ENCODE data around the gene AGTRAP.

The AGTRAP gene

GRCh38 chr1:11720525-11720924 lies 15.4 kb upstream of the AGTRAP start:
- H3K4me1 ChIP-seq (ENCODE audit: control insufficient read depth in 2 of 2, insufficient read depth in 2 of 2, low read length in 2 of 2) = peaks cover 0 to 5% of the 10 kb centered on the region in 2 donors

GRCh38 chr1:11721311-11721710 lies 14.6 kb upstream of the AGTRAP start:
- H3K27me3 ChIP-seq (ENCODE audit: control insufficient read depth in 2 of 2, insufficient read depth in 2 of 2, low read length in 2 of 2) = no peaks in the 10 kb centered on the region
- no peaks in the 10 kb centered on the region for H3K9me3 ChIP-seq (ENCODE audit: control insufficient read depth in 2 of 2, low read length in 2 of 2)
- no peak overlapping the region for H3K27ac ChIP-seq (ENCODE audit: low read depth in 2 of 2, low read length in 2 of 2)
- H3K4me1 ChIP-seq (ENCODE audit: control insufficient read depth in 2 of 2, insufficient read depth in 2 of 2, low read length in 2 of 2) = peaks cover 0 to 5% of the 10 kb centered on the region in 2 donors
- H3K36me3 ChIP-seq (ENCODE audit: control insufficient read depth in 2 of 2, insufficient read depth in 2 of 2, low read length in 2 of 2) = no peaks in the 10 kb centered on the region
- H3K9ac ChIP-seq (ENCODE audit: low read depth in 1 of 2, low read length in 2 of 2) = no peak overlapping the region
- no peak overlapping the region for H3K4me3 ChIP-seq (ENCODE audit: low read length in 2 of 2)

More at GRCh38 chr1:11720525-11720924, 15.4 kb upstream of the AGTRAP start:
- no peak overlapping the region for H3K9ac ChIP-seq (ENCODE audit: low read depth in 1 of 2, low read length in 2 of 2)
- H3K27ac ChIP-seq (ENCODE audit: low read depth in 2 of 2, low read length in 2 of 2) = no peak overlapping the region
- no peak overlapping the region for H3K4me3 ChIP-seq (ENCODE audit: low read length in 2 of 2)
- no peaks in the 10 kb centered on the region for H3K27me3 ChIP-seq (ENCODE audit: control insufficient read depth in 2 of 2, insufficient read depth in 2 of 2, low read length in 2 of 2)
- no peaks in the 10 kb centered on the region for H3K36me3 ChIP-seq (ENCODE audit: control insufficient read depth in 2 of 2, insufficient read depth in 2 of 2, low read length in 2 of 2)
- no peaks in the 10 kb centered on the region for H3K9me3 ChIP-seq (ENCODE audit: control insufficient read depth in 2 of 2, low read length in 2 of 2)

- Histone ChIP-seq H3K27me3 (ENCODE audit: control insufficient read depth in 2 of 2, insufficient read depth in 2 of 2, low read length in 2 of 2) (no peaks in the 10 kb centered on the region), H3K9me3 (ENCODE audit: control insufficient read depth in 2 of 2, low read length in 2 of 2) (no peaks in the 10 kb centered on the region), H3K27ac (ENCODE audit: low read depth in 2 of 2, low read length in 2 of 2) (no peak overlapping the region), H3K4me3 (ENCODE audit: low read length in 2 of 2) (no peak overlapping the region), H3K9ac (ENCODE audit: low read depth in 1 of 2, low read length in 2 of 2) (no peak overlapping the region), H3K36me3 (ENCODE audit: control insufficient read depth in 2 of 2, insufficient read depth in 2 of 2, low read length in 2 of 2) (no peaks in the 10 kb centered on the region), H3K4me1 (ENCODE audit: control insufficient read depth in 2 of 2, insufficient read depth in 2 of 2, low read length in 2 of 2) (peaks cover 0 to 5% of the 10 kb centered on the region in 2 donors)
These were observed 13.4 kb upstream of the AGTRAP start for GRCh38 chr1:11722538-11722937.

GRCh38 chr1:11725616-11726015 lies 10.3 kb upstream of the AGTRAP start:
- Histone ChIP-seq H3K4me1 (ENCODE audit: control insufficient read depth in 2 of 2, insufficient read depth in 2 of 2, low read length in 2 of 2) (peaks cover 11 to 14% of the 10 kb centered on the region in 2 donors), H3K4me3 (ENCODE audit: low read length in 2 of 2) (no peak overlapping the region), H3K9ac (ENCODE audit: low read depth in 1 of 2, low read length in 2 of 2) (no peak overlapping the region), H3K9me3 (ENCODE audit: control insufficient read depth in 2 of 2, low read length in 2 of 2) (no peaks in the 10 kb centered on the region), H3K36me3 (ENCODE audit: control insufficient read depth in 2 of 2, insufficient read depth in 2 of 2, low read length in 2 of 2) (no peaks in the 10 kb centered on the region), H3K27me3 (ENCODE audit: control insufficient read depth in 2 of 2, insufficient read depth in 2 of 2, low read length in 2 of 2) (no peaks in the 10 kb centered on the region), H3K27ac (ENCODE audit: low read depth in 2 of 2, low read length in 2 of 2) (no peak overlapping the region)

- Histone ChIP-seq H3K4me3 (ENCODE audit: low read length in 2 of 2) (no peak overlapping the region), H3K4me1 (ENCODE audit: control insufficient read depth in 2 of 2, insufficient read depth in 2 of 2, low read length in 2 of 2) (peaks cover 14 to 15% of the 10 kb centered on the region in 2 donors)
These were observed 8.8 kb upstream of the AGTRAP start for GRCh38 chr1:11727119-11727518.

GRCh38 chr1:11728126-11728806 lies 7.7 kb upstream of the AGTRAP start:
- no peaks in the 10 kb centered on the region for H3K27me3 ChIP-seq (ENCODE audit: control insufficient read depth in 2 of 2, insufficient read depth in 2 of 2, low read length in 2 of 2)
- H3K9ac ChIP-seq (ENCODE audit: low read depth in 1 of 2, low read length in 2 of 2) = no peak overlapping the region
- no peak overlapping the region for H3K4me3 ChIP-seq (ENCODE audit: low read length in 2 of 2)
- no peaks in the 10 kb centered on the region for H3K36me3 ChIP-seq (ENCODE audit: control insufficient read depth in 2 of 2, insufficient read depth in 2 of 2, low read length in 2 of 2)
- no peaks in the 10 kb centered on the region for H3K9me3 ChIP-seq (ENCODE audit: control insufficient read depth in 2 of 2, low read length in 2 of 2)
- H3K4me1 ChIP-seq (ENCODE audit: control insufficient read depth in 2 of 2, insufficient read depth in 2 of 2, low read length in 2 of 2) = peaks cover 14 to 15% of the 10 kb centered on the region in 2 donors
- no peak overlapping the region for H3K27ac ChIP-seq (ENCODE audit: low read depth in 2 of 2, low read length in 2 of 2)

More at GRCh38 chr1:11727119-11727518, 8.8 kb upstream of the AGTRAP start:
- Histone ChIP-seq H3K36me3 (ENCODE audit: control insufficient read depth in 2 of 2, insufficient read depth in 2 of 2, low read length in 2 of 2) (no peaks in the 10 kb centered on the region), H3K9ac (ENCODE audit: low read depth in 1 of 2, low read length in 2 of 2) (no peak overlapping the region), H3K9me3 (ENCODE audit: control insufficient read depth in 2 of 2, low read length in 2 of 2) (no peaks in the 10 kb centered on the region), H3K27ac (ENCODE audit: low read depth in 2 of 2, low read length in 2 of 2) (no peak overlapping the region), H3K27me3 (ENCODE audit: control insufficient read depth in 2 of 2, insufficient read depth in 2 of 2, low read length in 2 of 2) (no peaks in the 10 kb centered on the region)

GRCh38 chr1:11729155-11729497 lies 6.8 kb upstream of the AGTRAP start:
- H3K9ac ChIP-seq (ENCODE audit: low read depth in 1 of 2, low read length in 2 of 2) = no peak overlapping the region
- no peaks in the 10 kb centered on the region for H3K27me3 ChIP-seq (ENCODE audit: control insufficient read depth in 2 of 2, insufficient read depth in 2 of 2, low read length in 2 of 2)
- H3K4me1 ChIP-seq (ENCODE audit: control insufficient read depth in 2 of 2, insufficient read depth in 2 of 2, low read length in 2 of 2) = peaks cover 14 to 15% of the 10 kb centered on the region in 2 donors
- H3K4me3 ChIP-seq (ENCODE audit: low read length in 2 of 2) = no peak overlapping the region
- H3K27ac ChIP-seq (ENCODE audit: low read depth in 2 of 2, low read length in 2 of 2) = peak overlapping the region in 1 of 2 donors; percentile 35
- H3K9me3 ChIP-seq (ENCODE audit: control insufficient read depth in 2 of 2, low read length in 2 of 2) = no peaks in the 10 kb centered on the region
- no peaks in the 10 kb centered on the region for H3K36me3 ChIP-seq (ENCODE audit: control insufficient read depth in 2 of 2, insufficient read depth in 2 of 2, low read length in 2 of 2)

GRCh38 chr1:11729498-11730428 lies 6.2 kb upstream of the AGTRAP start:
- H3K36me3 ChIP-seq (ENCODE audit: control insufficient read depth in 2 of 2, insufficient read depth in 2 of 2, low read length in 2 of 2) = no peaks in the 10 kb centered on the region
- peak overlapping the region; percentile 7 to 20 for H3K4me3 ChIP-seq (ENCODE audit: low read length in 2 of 2)
- H3K9ac ChIP-seq (ENCODE audit: low read depth in 1 of 2, low read length in 2 of 2) = peak overlapping the region in 1 of 2 donors; percentile 34
- peak overlapping the region in 1 of 2 donors; percentile 35 for H3K27ac ChIP-seq (ENCODE audit: low read depth in 2 of 2, low read length in 2 of 2)
- H3K4me1 ChIP-seq (ENCODE audit: control insufficient read depth in 2 of 2, insufficient read depth in 2 of 2, low read length in 2 of 2) = peaks cover 14 to 15% of the 10 kb centered on the region in 2 donors
- H3K27me3 ChIP-seq (ENCODE audit: control insufficient read depth in 2 of 2, insufficient read depth in 2 of 2, low read length in 2 of 2) = no peaks in the 10 kb centered on the region
- no peaks in the 10 kb centered on the region for H3K9me3 ChIP-seq (ENCODE audit: control insufficient read depth in 2 of 2, low read length in 2 of 2)

GRCh38 chr1:11730429-11730891 lies 5.5 kb upstream of the AGTRAP start:
- Histone ChIP-seq H3K4me1 (ENCODE audit: control insufficient read depth in 2 of 2, insufficient read depth in 2 of 2, low read length in 2 of 2) (peaks cover 17% of the 10 kb centered on the region in 2 donors), H3K9me3 (ENCODE audit: control insufficient read depth in 2 of 2, low read length in 2 of 2) (no peaks in the 10 kb centered on the region), H3K36me3 (ENCODE audit: control insufficient read depth in 2 of 2, insufficient read depth in 2 of 2, low read length in 2 of 2) (no peaks in the 10 kb centered on the region), H3K27ac (ENCODE audit: low read depth in 2 of 2, low read length in 2 of 2) (peak overlapping the region; percentile 49 to 61), H3K4me3 (ENCODE audit: low read length in 2 of 2) (peak overlapping the region; percentile 3 to 55), H3K9ac (ENCODE audit: low read depth in 1 of 2, low read length in 2 of 2) (no peak overlapping the region), H3K27me3 (ENCODE audit: control insufficient read depth in 2 of 2, insufficient read depth in 2 of 2, low read length in 2 of 2) (no peaks in the 10 kb centered on the region)

GRCh38 chr1:11731691-11732283 lies 4.1 kb upstream of the AGTRAP start:
- H3K9ac ChIP-seq (ENCODE audit: low read depth in 1 of 2, low read length in 2 of 2) = no peak overlapping the region
- peak overlapping the region; percentile 49 to 55 for H3K4me3 ChIP-seq (ENCODE audit: low read length in 2 of 2)
- peak overlapping the region; percentile 49 to 75 for H3K27ac ChIP-seq (ENCODE audit: low read depth in 2 of 2, low read length in 2 of 2)
- H3K36me3 ChIP-seq (ENCODE audit: control insufficient read depth in 2 of 2, insufficient read depth in 2 of 2, low read length in 2 of 2) = no peaks in the 10 kb centered on the region
- H3K4me1 ChIP-seq (ENCODE audit: control insufficient read depth in 2 of 2, insufficient read depth in 2 of 2, low read length in 2 of 2) = peaks cover 26 to 27% of the 10 kb centered on the region in 2 donors
- H3K9me3 ChIP-seq (ENCODE audit: control insufficient read depth in 2 of 2, low read length in 2 of 2) = no peaks in the 10 kb centered on the region
- no peaks in the 10 kb centered on the region for H3K27me3 ChIP-seq (ENCODE audit: control insufficient read depth in 2 of 2, insufficient read depth in 2 of 2, low read length in 2 of 2)

Measured in mucosa of rectum (tissue), 2 donors.